Measurements from ENCODE around the gene ARL15. TPM values are rescaled to one million over a fixed set of nuclear protein-coding genes. Genes with fewer than 3 reads are reported as not detected.

The ARL15 gene
- total RNA-seq, 3 donors from 2014 or later: 29.0 to 65.0 (median 42.9) TPM

- no peak for DNase-seq (ENCODE audit: low spot score in 2 of 2)
- Histone ChIP-seq H3K27ac (no peak overlapping the region), H3K27me3 (no peaks in the 10 kb centered on the region), H3K9me3 (peaks cover 0 to 7% of the 10 kb centered on the region in 2 donors), H3K36me3 (no peaks in the 10 kb centered on the region), H3K4me1 (no peaks in the 10 kb centered on the region), H3K4me3 (no peak overlapping the region)
- intact Hi-C loops (cut with DNase I; ENCODE audit: low total_unique reads): no loop called here
- TF ChIP-seq POLR2A (IDR thresholded peaks at IDR 0.05): no peak
- no peak for TF ChIP-seq CTCF (IDR thresholded peaks at IDR 0.05)
- no peak for TF ChIP-seq POLR2AphosphoS5 (IDR thresholded peaks at IDR 0.05)
Measured at GRCh38 chr5:53980061-53980460, 330.3 kb downstream of the ARL15 start.

DNA sequence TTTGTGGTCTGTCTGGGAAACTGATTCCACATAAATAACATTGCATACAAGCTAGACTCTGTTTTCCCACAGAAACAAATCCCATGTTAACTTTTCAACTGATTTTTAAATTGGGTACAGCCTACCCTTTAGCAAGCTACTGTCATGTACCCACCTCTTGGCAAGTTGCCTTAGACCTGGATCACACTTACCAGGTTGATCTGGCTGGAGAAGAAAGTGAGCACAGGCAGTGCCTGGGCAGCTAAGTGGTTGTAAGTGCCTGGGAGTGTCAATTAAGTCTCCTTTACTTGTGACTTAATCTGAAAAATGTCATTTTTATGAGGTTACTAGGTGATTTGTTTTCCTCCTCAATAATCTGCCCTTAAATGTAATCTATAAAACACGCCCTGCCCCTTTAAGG is 336.4 kb downstream of the ARL15 start:
- no peak overlapping the region for H3K4me3 ChIP-seq
- TF ChIP-seq POLR2AphosphoS5 (IDR thresholded peaks at IDR 0.05): no peak
- no peak for TF ChIP-seq POLR2A (IDR thresholded peaks at IDR 0.05)
- no peak for TF ChIP-seq CTCF (IDR thresholded peaks at IDR 0.05)
- no peaks in the 10 kb centered on the region for H3K4me1 ChIP-seq
- no peaks in the 10 kb centered on the region for H3K27me3 ChIP-seq
- no peaks in the 10 kb centered on the region for H3K36me3 ChIP-seq
- H3K9me3 ChIP-seq: no peaks in the 10 kb centered on the region
- intact Hi-C loops (cut with DNase I; ENCODE audit: low total_unique reads): no loop called here
- DNase-seq (ENCODE audit: low spot score in 2 of 2): no peak
- no peak overlapping the region for H3K27ac ChIP-seq

DNA sequence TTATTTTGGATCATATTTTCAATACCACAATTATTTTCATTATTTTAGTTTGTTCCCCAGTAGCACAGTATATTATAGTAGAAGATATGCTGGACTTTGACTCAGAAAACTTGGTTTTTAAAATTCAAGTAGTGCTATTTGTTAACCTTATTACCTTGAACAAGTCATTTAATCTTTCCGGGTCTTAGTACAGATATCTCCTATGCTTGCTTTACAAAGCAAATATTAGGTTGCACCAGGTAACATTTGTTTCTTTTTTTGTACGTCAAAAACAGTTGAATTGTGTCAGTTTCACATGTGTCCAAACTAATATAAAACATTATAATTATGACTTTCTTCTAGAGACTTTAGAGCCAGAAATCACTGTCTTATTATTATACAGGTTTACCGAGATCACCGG is 338.1 kb downstream of the ARL15 start:
- H3K27ac ChIP-seq: no peak overlapping the region
- no peaks in the 10 kb centered on the region for H3K36me3 ChIP-seq
- DNase-seq (ENCODE audit: low spot score in 2 of 2): no peak
- no peaks in the 10 kb centered on the region for H3K4me1 ChIP-seq
- no peaks in the 10 kb centered on the region for H3K27me3 ChIP-seq
- no peaks in the 10 kb centered on the region for H3K9me3 ChIP-seq
- TF ChIP-seq CTCF (IDR thresholded peaks at IDR 0.05) (no peak), POLR2A (IDR thresholded peaks at IDR 0.05) (no peak), POLR2AphosphoS5 (IDR thresholded peaks at IDR 0.05) (no peak)
- intact Hi-C loops (cut with DNase I; ENCODE audit: low total_unique reads): no loop called here
- H3K4me3 ChIP-seq: no peak overlapping the region

GRCh38 chr5:53971551-53971950 is 338.8 kb downstream of the ARL15 start:
- TF ChIP-seq CTCF (IDR thresholded peaks at IDR 0.05) (no peak), POLR2AphosphoS5 (IDR thresholded peaks at IDR 0.05) (no peak), POLR2A (IDR thresholded peaks at IDR 0.05) (no peak)
- Histone ChIP-seq H3K27ac (no peak overlapping the region), H3K4me3 (no peak overlapping the region), H3K27me3 (no peaks in the 10 kb centered on the region), H3K4me1 (no peaks in the 10 kb centered on the region), H3K9me3 (no peaks in the 10 kb centered on the region), H3K36me3 (no peaks in the 10 kb centered on the region)
- no peak for DNase-seq (ENCODE audit: low spot score in 2 of 2)
- intact Hi-C loops (cut with DNase I; ENCODE audit: low total_unique reads): no loop called here

GRCh38 chr5:53971131-53971530 is 339.2 kb downstream of the ARL15 start:
- intact Hi-C loops (cut with DNase I; ENCODE audit: low total_unique reads): no loop called here

More at GRCh38 chr5:53971131-53971530, 339.2 kb downstream of the ARL15 start:
- no peak overlapping the region for H3K4me3 ChIP-seq
- no peaks in the 10 kb centered on the region for H3K9me3 ChIP-seq
- no peaks in the 10 kb centered on the region for H3K36me3 ChIP-seq
- no peak overlapping the region for H3K27ac ChIP-seq
- H3K4me1 ChIP-seq: no peaks in the 10 kb centered on the region
- DNase-seq (ENCODE audit: low spot score in 2 of 2): no peak
- no peaks in the 10 kb centered on the region for H3K27me3 ChIP-seq
- no peak for TF ChIP-seq CTCF (IDR thresholded peaks at IDR 0.05)
- TF ChIP-seq POLR2A (IDR thresholded peaks at IDR 0.05): no peak
- no peak for TF ChIP-seq POLR2AphosphoS5 (IDR thresholded peaks at IDR 0.05)

Measured in breast epithelium (tissue), 4 donors.